HEK293 (cell line): ENCODE results near the gene TMOD2.

Experiments used
- CTCF ChIA-PET: fragments of 350-600 bp; formaldehyde crosslinking; extraction: SDS; loops from one replicate; lab custom pipeline; 2021; ENCODE audit warnings: antibody characterized with exemption; lab: Yijun Ruan, JAX
- POLR2A ChIA-PET: fragments of 300-600 bp; formaldehyde crosslinking; extraction: SDS; loops from one replicate; lab custom pipeline; 2020; ENCODE audit warnings: antibody characterized with exemption, inconsistent platforms; lab: Yijun Ruan, JAX
- H3K27ac ChIP-seq: fragments of 200-500 bp; sonication (Bioruptor generic); 2 replicates; pipeline ENCODE4 v1.5.1; 2014; ENCODE audit warnings: low read depth, low read length, control low read depth, inconsistent platforms; ENCODE audit errors: extremely low read depth
- H3K36me3 ChIP-seq, 2 experiments: fragments of 200-500 bp in 1 of 2; sonication (Bioruptor generic) in 1 of 2; 1 replicate in 1 of 2; 2 replicates in 1 of 2; pipeline ENCODE4 v1.5.1; 2014 to 2017; ENCODE audit warnings: inconsistent platforms in 2 of 2, low read length in 2 of 2; ENCODE audit not compliant: control insufficient read depth in 2 of 2, insufficient read depth in 1 of 2
- H3K4me1 ChIP-seq: fragments of 200-500 bp; sonication (Bioruptor generic); 2 replicates; pipeline ENCODE4 v1.5.1; 2014; ENCODE audit warnings: mild to moderate bottlenecking, low read length, inconsistent platforms; ENCODE audit not compliant: control insufficient read depth, insufficient read depth
- H3K4me3 ChIP-seq: 2 replicates; pipeline ENCODE4 v1.5.1; 2011; ENCODE audit warnings: low read depth, mild to moderate bottlenecking, control low read depth, low read length, moderate library complexity
- H3K9me3 ChIP-seq: fragments of 200-500 bp; sonication (Bioruptor generic); 2 replicates; pipeline ENCODE4 v1.5.1; 2014; ENCODE audit warnings: low read depth, low read length, inconsistent platforms; ENCODE audit not compliant: control insufficient read depth, insufficient read depth
- EGR2 ChIP-seq: fragments of 450-650 bp; formaldehyde crosslinking; IDR thresholded peaks from 2 replicates; pipeline ENCODE4 v1.5.1; 2016; ENCODE audit warnings: low read depth, missing biosample characterization, missing genetic modification characterization
- GLIS2 ChIP-seq: fragments of 450-650 bp; formaldehyde crosslinking; IDR thresholded peaks from 2 replicates; pipeline ENCODE4 v1.5.1; 2016; ENCODE audit warnings: missing biosample characterization, missing genetic modification characterization
- KLF17 ChIP-seq: fragments of 450-650 bp; formaldehyde crosslinking; IDR thresholded peaks from 2 replicates; pipeline ENCODE4 v1.5.1; 2016; ENCODE audit warnings: missing biosample characterization, missing genetic modification characterization
- KLF9 ChIP-seq: fragments of 450-650 bp; formaldehyde crosslinking; IDR thresholded peaks from 2 replicates; pipeline ENCODE4 v1.5.1; 2016; ENCODE audit warnings: missing biosample characterization, missing genetic modification characterization, low read depth
- PATZ1 ChIP-seq: fragments of 450-650 bp; formaldehyde crosslinking; IDR thresholded peaks from 2 replicates; pipeline ENCODE4 v1.5.1; 2016; ENCODE audit warnings: missing biosample characterization, missing genetic modification characterization
- SP3 ChIP-seq: fragments of 450-650 bp; formaldehyde crosslinking; IDR thresholded peaks from 2 replicates; pipeline ENCODE4 v1.5.1; 2016; ENCODE audit warnings: missing biosample characterization, missing genetic modification characterization
- YY1 ChIP-seq: fragments of 450-650 bp; formaldehyde crosslinking; IDR thresholded peaks from 2 replicates; pipeline ENCODE4 v1.5.1; 2018; ENCODE audit warnings: missing biosample characterization, missing genetic modification characterization
- ZBTB1 ChIP-seq: fragments of 450-650 bp; formaldehyde crosslinking; IDR thresholded peaks from 2 replicates; pipeline ENCODE4 v1.5.1; 2016; ENCODE audit warnings: missing biosample characterization, missing genetic modification characterization
- ZBTB11 ChIP-seq: fragments of 450-650 bp; formaldehyde crosslinking; conservative IDR thresholded peaks from 2 replicates; pipeline ENCODE4 v1.5.1; 2016; ENCODE audit warnings: low read depth, missing biosample characterization, missing genetic modification characterization
- ZBTB48 ChIP-seq: fragments of 450-650 bp; formaldehyde crosslinking; IDR thresholded peaks from 2 replicates; pipeline ENCODE4 v1.5.1; 2016; ENCODE audit warnings: missing biosample characterization, missing genetic modification characterization
- ZBTB7A ChIP-seq: fragments of 450-650 bp; formaldehyde crosslinking; IDR thresholded peaks from 2 replicates; pipeline ENCODE4 v1.5.1; 2016; ENCODE audit warnings: low read depth, missing biosample characterization, missing genetic modification characterization
- ZBTB8A ChIP-seq: fragments of 450-650 bp; formaldehyde crosslinking; IDR thresholded peaks from 2 replicates; pipeline ENCODE4 v1.5.1; 2016; ENCODE audit warnings: missing biosample characterization, missing genetic modification characterization
- ZEB2 ChIP-seq: fragments of 450-650 bp; formaldehyde crosslinking; IDR thresholded peaks from 2 replicates; pipeline ENCODE4 v1.5.1; 2016; ENCODE audit warnings: missing biosample characterization, missing genetic modification characterization
- ZNF16 ChIP-seq: fragments of 450-650 bp; formaldehyde crosslinking; IDR thresholded peaks from 2 replicates; pipeline ENCODE4 v1.5.1; 2016; ENCODE audit warnings: low read depth, missing biosample characterization, missing genetic modification characterization
- ZNF174 ChIP-seq: fragments of 450-650 bp; formaldehyde crosslinking; IDR thresholded peaks from 2 replicates; pipeline ENCODE4 v1.5.0; 2017; ENCODE audit warnings: missing biosample characterization, mild to moderate bottlenecking, missing genetic modification characterization
- ZNF18 ChIP-seq: fragments of 450-650 bp; formaldehyde crosslinking; IDR thresholded peaks from 2 replicates; pipeline ENCODE4 v1.5.1; 2016; ENCODE audit warnings: missing biosample characterization, missing genetic modification characterization
- ZNF292 ChIP-seq: fragments of 450-650 bp; formaldehyde crosslinking; IDR thresholded peaks from 2 replicates; pipeline ENCODE4 v1.5.1; 2016; ENCODE audit warnings: low read depth, missing biosample characterization, missing genetic modification characterization, borderline replicate concordance
- ZNF335 ChIP-seq: fragments of 450-650 bp; formaldehyde crosslinking; conservative IDR thresholded peaks from 2 replicates; pipeline ENCODE4 v1.5.1; 2016; ENCODE audit warnings: missing biosample characterization, missing genetic modification characterization
- ZNF341 ChIP-seq: fragments of 450-650 bp; formaldehyde crosslinking; IDR thresholded peaks from 2 replicates; pipeline ENCODE4; 2016; ENCODE audit warnings: low read depth, missing biosample characterization, missing genetic modification characterization
- ZNF394 ChIP-seq: fragments of 450-650 bp; formaldehyde crosslinking; IDR thresholded peaks from 2 replicates; pipeline ENCODE4 v1.5.1; 2016; ENCODE audit warnings: missing biosample characterization, missing genetic modification characterization, mild to moderate bottlenecking, moderate library complexity, borderline replicate concordance
- ZNF433 ChIP-seq: fragments of 450-650 bp; formaldehyde crosslinking; IDR thresholded peaks from 2 replicates; pipeline ENCODE4 v1.5.1; 2016; ENCODE audit warnings: missing biosample characterization, missing genetic modification characterization, low read depth
- ZNF600 ChIP-seq: fragments of 450-650 bp; formaldehyde crosslinking; IDR thresholded peaks from 2 replicates; pipeline ENCODE4 v1.5.1; 2016; ENCODE audit warnings: missing biosample characterization, missing genetic modification characterization
- ZXDB ChIP-seq: fragments of 450-650 bp; formaldehyde crosslinking; IDR thresholded peaks from 2 replicates; pipeline ENCODE4 v1.5.1; 2016; ENCODE audit warnings: missing biosample characterization, missing genetic modification characterization
- TF ChIP-seq, protein P1 (sequence below): fragments of 450-650 bp; formaldehyde crosslinking; IDR thresholded peaks from 2 replicates; pipeline ENCODE4 v1.5.1; 2016; ENCODE audit warnings: missing biosample characterization, missing genetic modification characterization

The TMOD2 gene

DNA sequence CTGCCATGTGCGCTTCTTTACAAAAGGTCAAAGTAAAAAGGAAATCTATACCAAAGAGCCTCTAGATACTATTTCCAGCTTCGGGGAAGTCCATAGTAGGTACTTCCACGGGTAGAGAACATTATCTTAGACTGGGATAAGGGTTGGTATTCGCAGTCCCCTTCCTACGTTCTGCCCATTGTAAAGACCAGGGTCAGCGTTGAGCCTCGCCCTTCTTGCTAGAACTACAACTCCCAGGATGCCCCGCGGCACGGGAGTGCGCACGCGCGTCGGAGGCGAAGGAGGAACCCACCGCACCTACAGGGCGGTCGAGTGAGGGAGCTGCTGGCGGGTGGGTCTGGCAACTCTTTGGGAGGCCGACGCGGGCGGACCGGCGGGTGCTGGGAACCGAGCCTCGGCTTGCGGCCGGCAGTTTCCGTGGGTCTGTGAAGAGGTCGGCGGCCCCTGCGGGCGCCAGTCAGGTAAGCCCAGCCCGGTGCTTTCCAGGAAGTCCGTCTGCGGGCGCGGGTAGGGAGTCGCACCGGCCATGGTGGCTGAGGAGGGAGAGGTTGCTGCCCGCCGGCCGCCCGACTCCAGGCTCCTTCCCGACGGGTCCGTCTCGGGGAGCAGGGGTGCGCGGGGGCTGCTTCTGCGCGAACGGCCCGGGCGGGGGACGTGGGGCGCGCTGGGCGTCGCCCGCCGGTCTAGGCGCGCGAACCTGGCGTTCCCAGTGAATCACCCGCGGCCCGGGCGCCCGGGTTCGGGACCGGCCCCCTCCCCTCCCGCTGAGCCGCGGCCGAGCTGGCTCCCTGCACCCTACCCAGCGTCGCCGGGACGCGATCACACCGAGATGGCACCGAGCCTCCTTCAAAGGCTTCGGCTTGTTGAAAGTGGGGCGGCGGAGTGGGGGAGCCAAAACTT is 78.2 kb downstream of the TMOD2 start, which contains the start of gene TMOD3:
TSS of gene TMOD3 (plus strand) at position 278 of the 900 bp plus-strand sequence. CDS start 33,232 bp downstream, outside the sequence.
- H3K36me3 ChIP-seq, result no peaks in the 10 kb centered on the region
- CTCF ChIA-PET, result interaction anchor here (0.7 to 0.8 kb wide), 2 partner anchors 22 to 51 kb away, joined by 3 to 5 read pairs; no protein-coding TSS in a partner anchor
- H3K9me3 ChIP-seq, result no peaks in the 10 kb centered on the region
- H3K4me1 ChIP-seq, result peaks cover 4% of the 10 kb centered on the region
- POLR2A ChIA-PET, result interaction anchor here (0.5 to 1.5 kb wide), 5 partner anchors 9 to 1209 kb away, joined by 3 to 4 read pairs (median 3); partner anchors contain the start of gene LEO1
- H3K27ac ChIP-seq, result peak within 1 kb of the TSS; percentile 74
- peak within 1 kb of the TSS; percentile 89 for H3K4me3 ChIP-seq
- TF ChIP-seq ZBTB8A, result peak; percentile 91
- peak; percentile 67 for TF ChIP-seq GLIS2 (tag by site-specific recombination)
- 0 out of 2 replicates have a peak, but pooled peaks have one; percentile 45 for TF ChIP-seq ZBTB7A
- 0 out of 2 replicates have a peak, but pooled peaks have one; percentile 26 for TF ChIP-seq KLF9 (tag by site-specific recombination)
- no peak for TF ChIP-seq ZNF292 (tag by site-specific recombination)
- peak; percentile 43 for TF ChIP-seq SP3 (tag by site-specific recombination)
- no peak for TF ChIP-seq ZBTB1
- 0 out of 2 replicates have a peak, but pooled peaks have one; percentile 26 for TF ChIP-seq EGR2 (tag by site-specific recombination)
- peak; percentile 47 for TF ChIP-seq ZNF600 (tag by site-specific recombination)
- TF ChIP-seq ZNF174 (tag by site-specific recombination), result no peak
- peak; percentile 82 for TF ChIP-seq ZNF341 (tag by site-specific recombination)
- TF ChIP-seq YY1 (tag by site-specific recombination), result 0 out of 2 replicates have a peak, but pooled peaks have one; percentile 23
- no peak for TF ChIP-seq ZNF16 (tag by site-specific recombination)
- TF ChIP-seq ZNF335 (tag by site-specific recombination), result peak; percentile 87
- TF ChIP-seq ZBTB11 (tag by site-specific recombination), result peak; percentile 48
- TF ChIP-seq ZNF394, result peak; percentile 12; the same call in 1 of the 2 replicates
- TF ChIP-seq ZBTB48 (tag by site-specific recombination), result peak; percentile 19; the same call in 1 of the 2 replicates
- TF ChIP-seq ZNF18, result 0 out of 2 replicates have a peak, but pooled peaks have one; percentile 38
- TF ChIP-seq ZNF433, result no peak
- TF ChIP-seq ZEB2 (tag by site-specific recombination), result 0 out of 2 replicates have a peak, but pooled peaks have one; percentile 51
- peak; percentile 70 for TF ChIP-seq ZXDB (tag by site-specific recombination)
- TF ChIP-seq PATZ1 (tag by site-specific recombination), result peak; percentile 54
- TF ChIP-seq, protein P1, sequence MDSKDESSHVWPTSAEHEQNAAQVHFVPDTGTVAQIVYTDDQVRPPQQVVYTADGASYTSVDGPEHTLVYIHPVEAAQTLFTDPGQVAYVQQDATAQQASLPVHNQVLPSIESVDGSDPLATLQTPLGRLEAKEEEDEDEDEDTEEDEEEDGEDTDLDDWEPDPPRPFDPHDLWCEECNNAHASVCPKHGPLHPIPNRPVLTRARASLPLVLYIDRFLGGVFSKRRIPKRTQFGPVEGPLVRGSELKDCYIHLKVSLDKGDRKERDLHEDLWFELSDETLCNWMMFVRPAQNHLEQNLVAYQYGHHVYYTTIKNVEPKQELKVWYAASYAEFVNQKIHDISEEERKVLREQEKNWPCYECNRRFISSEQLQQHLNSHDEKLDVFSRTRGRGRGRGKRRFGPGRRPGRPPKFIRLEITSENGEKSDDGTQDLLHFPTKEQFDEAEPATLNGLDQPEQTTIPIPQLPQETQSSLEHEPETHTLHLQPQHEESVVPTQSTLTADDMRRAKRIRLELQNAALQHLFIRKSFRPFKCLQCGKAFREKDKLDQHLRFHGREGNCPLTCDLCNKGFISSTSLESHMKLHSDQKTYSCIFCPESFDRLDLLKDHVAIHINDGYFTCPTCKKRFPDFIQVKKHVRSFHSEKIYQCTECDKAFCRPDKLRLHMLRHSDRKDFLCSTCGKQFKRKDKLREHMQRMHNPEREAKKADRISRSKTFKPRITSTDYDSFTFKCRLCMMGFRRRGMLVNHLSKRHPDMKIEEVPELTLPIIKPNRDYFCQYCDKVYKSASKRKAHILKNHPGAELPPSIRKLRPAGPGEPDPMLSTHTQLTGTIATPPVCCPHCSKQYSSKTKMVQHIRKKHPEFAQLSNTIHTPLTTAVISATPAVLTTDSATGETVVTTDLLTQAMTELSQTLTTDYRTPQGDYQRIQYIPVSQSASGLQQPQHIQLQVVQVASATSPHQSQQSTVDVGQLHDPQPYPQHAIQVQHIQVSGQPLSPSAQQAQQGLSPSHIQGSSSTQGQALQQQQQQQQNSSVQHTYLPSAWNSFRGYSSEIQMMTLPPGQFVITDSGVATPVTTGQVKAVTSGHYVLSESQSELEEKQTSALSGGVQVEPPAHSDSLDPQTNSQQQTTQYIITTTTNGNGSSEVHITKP, result peak; percentile 94
- TF ChIP-seq KLF17 (tag by site-specific recombination), result peak; percentile 73
